Islet precursor cell (in vitro differentiated cells): ENCODE results near the gene SLC38A7.

ENCODE experiments used
- DNase-seq: peaks from one replicate; pipeline ENCODE4 v3.0.0-alpha.2; 2018

Gene SLC38A7

GRCh38 chr16:58634265-58634802 is 50.2 kb downstream of the SLC38A7 start:
- no peak for DNase-seq

DNA sequence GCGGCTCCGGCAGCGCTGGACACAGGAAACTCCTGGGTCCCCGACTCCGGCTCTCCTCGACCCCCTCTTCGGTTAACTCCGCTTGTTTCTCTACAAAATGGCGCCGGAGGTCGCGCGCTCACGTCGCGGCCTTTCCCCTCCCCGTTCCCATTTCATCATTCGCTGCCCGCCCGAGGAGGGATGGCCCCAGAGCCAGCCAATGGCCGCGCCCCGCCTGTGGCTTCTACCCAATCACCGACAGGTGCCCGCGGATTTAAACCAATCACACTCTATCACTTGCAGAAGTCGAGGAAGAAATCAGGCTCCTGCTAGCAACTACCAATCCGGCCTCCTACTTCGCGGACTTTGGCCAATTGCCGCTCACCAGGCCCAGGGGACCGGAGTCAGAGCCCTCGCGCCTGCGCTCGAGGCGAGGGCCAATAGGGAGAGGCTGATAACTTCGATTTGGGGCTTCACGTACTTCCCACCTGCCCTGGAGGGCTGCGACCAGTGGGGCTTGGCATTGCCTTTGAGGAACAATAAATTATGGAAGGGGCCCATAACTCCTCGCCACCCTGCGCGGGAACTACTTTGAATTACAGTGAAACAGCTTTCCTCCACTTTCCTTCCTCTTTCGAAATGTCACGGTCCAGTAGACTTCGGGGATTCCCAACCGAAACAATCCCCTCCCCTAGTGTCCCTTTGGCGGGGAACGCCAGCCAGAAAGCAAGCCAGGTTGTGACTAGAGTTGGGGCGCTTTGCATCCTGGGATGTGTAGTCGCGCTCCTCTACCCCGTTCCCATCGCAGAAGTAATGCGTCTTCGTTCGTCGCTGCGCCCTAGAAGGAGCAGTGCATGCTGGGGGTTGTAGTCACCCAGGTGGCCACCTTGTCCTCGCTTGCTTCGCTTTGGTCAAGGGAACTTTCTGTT is 54.6 kb downstream of the SLC38A7 start, which contains the start of gene CNOT1:
CNOT1 (minus strand) TSS at position 94 of the 908 bp plus-strand sequence. CDS start 30,489 bp downstream, outside the sequence.
- DNase-seq: peak; percentile 100

DNA sequence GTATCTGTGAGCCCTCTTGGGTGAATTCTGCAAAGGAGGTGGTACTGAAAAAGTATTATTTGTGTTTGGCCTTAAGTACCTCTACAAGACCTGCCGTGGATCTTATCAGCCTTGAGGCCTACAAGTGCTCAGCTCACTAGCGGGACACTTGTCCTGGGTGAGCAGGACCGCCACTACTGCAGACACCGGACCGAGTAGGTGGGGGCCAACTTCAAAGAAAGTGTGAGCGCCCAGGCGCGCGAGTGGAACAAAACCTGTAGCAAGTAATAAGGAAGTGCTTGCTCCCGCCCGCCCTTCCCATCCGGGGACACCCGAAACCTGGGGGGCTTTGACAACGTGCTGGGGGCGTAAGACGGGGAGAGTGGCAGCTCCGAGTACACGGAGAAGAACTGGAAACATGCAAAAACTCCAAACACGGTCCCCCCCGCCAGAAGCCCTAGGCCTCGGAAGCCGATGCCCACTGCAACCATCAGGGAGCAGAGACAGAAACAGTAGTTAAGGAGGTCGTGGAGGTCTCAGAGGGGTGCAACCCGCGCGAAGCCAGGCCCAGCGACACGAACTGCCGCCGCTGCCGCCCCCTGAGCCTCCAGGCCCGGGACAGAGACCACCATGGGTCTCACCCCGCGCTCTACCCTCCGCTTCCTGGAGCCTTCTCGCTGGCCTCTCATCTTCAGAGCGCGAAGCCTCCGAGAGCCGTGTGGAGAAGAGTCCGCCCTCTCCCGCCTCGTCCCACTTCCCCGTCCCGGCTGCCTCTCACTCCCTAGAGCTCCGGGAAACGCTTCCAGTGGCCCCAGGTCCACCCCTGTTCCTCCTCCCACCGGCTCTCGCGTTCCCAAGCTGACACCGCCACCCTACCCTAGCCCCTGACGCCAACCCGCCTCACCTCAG is 55.5 kb downstream of the SLC38A7 start:
- peak; percentile 63 for DNase-seq

DNA sequence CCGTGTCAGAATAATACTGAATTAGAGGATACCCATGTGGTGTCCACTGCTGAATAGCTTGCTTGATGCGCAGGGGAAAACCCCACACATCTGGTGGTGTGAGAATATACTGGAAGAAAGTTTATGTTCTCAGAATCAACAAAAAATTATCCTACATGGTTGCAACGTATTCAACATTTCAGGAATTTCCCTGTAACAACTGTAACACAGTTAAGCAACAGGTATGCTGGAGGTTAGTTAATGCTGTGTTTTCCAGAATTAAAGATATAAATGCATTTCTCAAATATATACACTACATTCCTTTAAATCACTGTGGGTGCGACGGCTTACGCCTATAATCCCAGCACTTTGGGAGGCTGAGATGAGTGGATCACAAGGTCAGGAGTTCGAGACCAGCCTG is 60.4 kb downstream of the SLC38A7 start:
- DNase-seq: no peak

DNA sequence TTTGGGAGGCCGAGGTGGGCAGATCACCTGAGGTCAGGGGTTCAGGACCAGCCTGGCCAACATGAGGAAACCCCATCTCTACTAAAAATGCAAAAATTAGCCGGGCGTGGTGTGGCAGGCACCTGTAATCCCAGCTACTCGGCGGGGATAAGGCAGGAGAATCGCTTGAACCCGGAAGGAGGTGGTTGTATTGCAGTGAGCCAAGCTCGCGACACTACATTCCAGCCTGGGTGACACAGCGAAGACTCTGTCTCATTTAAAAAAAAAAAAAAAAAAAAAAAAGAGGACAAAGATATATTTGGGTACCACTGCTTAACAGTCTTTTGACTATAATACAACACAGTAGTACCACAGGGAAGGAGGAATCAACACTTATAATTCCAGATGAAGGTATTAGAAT is 64.2 kb downstream of the SLC38A7 start:
- DNase-seq: no peak

- DNase-seq: no peak
Observed at GRCh38 chr16:58615280-58615679, 69.3 kb downstream of the SLC38A7 start.
